Adrenal gland (tissue), 12 donors: ENCODE results near the gene COL9A3. TPM values are rescaled to one million over a fixed set of nuclear protein-coding genes. Genes with fewer than 3 reads are reported as not detected.

ENCODE experiments used
- DNase-seq, 7 donors: peaks; one replicate each; pipeline ENCODE4 v3.0.0-alpha.2; 2019 to 2020
- H3K27ac ChIP-seq, 5 donors: fragments of 200-600 bp; sonication (generic) in 4 of 5; 1 replicate in 3 of 5; 2 replicates in 2 of 5; pipeline versions ENCODE4 v1.5.1 to v1.8.0; 2016 to 2020; ENCODE audit warnings: mild to moderate bottlenecking in 1 of 5
- H3K27me3 ChIP-seq: fragments of 200-600 bp; 2 replicates; pipeline ENCODE4 v1.8.0; 2021
- H3K36me3 ChIP-seq, 2 donors: fragments of 200-600 bp; replicated peaks in 1 of 2; 1 replicate in 1 of 2; 2 replicates in 1 of 2; pipeline versions ENCODE4 v1.5.1 to v1.8.0; 2018 to 2022
- H3K4me1 ChIP-seq, 2 donors: fragments of 200-600 bp; replicated peaks in 1 of 2; 1 replicate in 1 of 2; 2 replicates in 1 of 2; pipeline versions ENCODE4 v1.5.1 to v1.8.0; 2018 to 2021
- H3K4me3 ChIP-seq, 4 donors: fragments of 200-600 bp; sonication (generic) in 3 of 4; one replicate each; pipeline ENCODE4 v1.5.1; 2016 to 2018
- H3K9me3 ChIP-seq, 3 donors: fragments of 200-600 bp; sonication (generic) in 1 of 3; replicated peaks in 1 of 3; 1 replicate in 2 of 3; 2 replicates in 1 of 3; pipeline versions ENCODE4 v1.5.1 to v1.8.0; 2016 to 2021
- CTCF ChIP-seq, 6 experiments: fragments of 450-650 bp in 4 of 6; fragments of 200-600 bp in 2 of 6; sonication (generic) in 1 of 6; IDR thresholded peaks; 1 replicate in 5 of 6; 2 replicates in 1 of 6; pipeline versions ENCODE4 v1.5.1 to v1.8.0; 2016 to 2021; ENCODE audit warnings: antibody characterized with exemption in 6 of 6, mild to moderate bottlenecking in 2 of 6, moderate library complexity in 1 of 6
- POLR2A ChIP-seq, 2 donors: fragments of 450-650 bp; IDR thresholded peaks; one replicate each; pipeline ENCODE4 v1.6.1; 2017; ENCODE audit warnings: antibody characterized with exemption in 2 of 2, mild to moderate bottlenecking in 2 of 2, moderate library complexity in 1 of 2
- WGBS, 4 donors: extraction: QIAGEN DNeasy Blood & Tissue Kit in 2 of 4; methylation state at CpG; one replicate each; pipeline versions ENCODE4 v1.1.5 to v1.1.7; 2013 to 2017; 5-methylcytosine and 5-hydroxymethylcytosine counted together
- intact Hi-C, 2 donors: fragments of 100-400 bp; cut with DNase I; formaldehyde crosslinking; loops; one replicate each; pipeline versions ENCODE4 v1.14.1 to v1.15.0; 2022 to 2023
- polyA plus RNA-seq, 3 donors: library from polyadenylated mRNA; stranded (reverse); fragments of 200-250 nt in 2 of 3; fragments of 350-450 nt in 1 of 3; fragmentation: Illumina TruSeq in 1 of 3; extraction: RNeasy Lipid Tissue Mini Kit (QIAGEN cat#74804) in 1 of 3; gene quantifications; one replicate each; pipeline ENCODE4 v1.2.3, GENCODE V29; 2013 to 2014
- total RNA-seq, 9 donors: library from RNA; depleted of rRNA in 4 of 9; stranded (reverse); fragments of >200 nt in 4 of 9; fragments of 120-200 nt in 1 of 9; fragmentation: NEBNext Ultra II Directional in 1 of 9; extraction: Animal tissue kit (Norgen Biotek cat#: 25700) in 1 of 9; gene quantifications; one replicate each; pipeline versions ENCODE4 v1.1.0 to v1.2.4, GENCODE V29; 2013 to 2023
- donor health status: healthy with polysubstance abuse.
- donor health status: Bipolar disorder and iron deficiency.
- donor health status: DM: yes; HTN: yes; CAD: no.
- donor health status: DM: no; HTN: no; CAD: no.
- donor health status: DM: no; HTN: no; CAD: no.
- donor health status: DM: yes; HTN: yes; CAD: no.

COL9A3 gene
- total and polyA plus RNA-seq, 12 donors = 0.22 to 27.8 (median 1.4) TPM

GRCh38 chr20:62831854-62832211 lies 15.0 kb downstream of the COL9A3 start:
- Histone ChIP-seq H3K4me3 (no peak overlapping the region), H3K27me3 (no peaks in the 10 kb centered on the region), H3K9me3 (no peaks in the 10 kb centered on the region), H3K4me1 (no peaks in the 10 kb centered on the region), H3K27ac (peak overlapping the region in 1 of 5 donors; percentile 42), H3K36me3 (no peaks in the 10 kb centered on the region)
- DNase-seq = no peak
- no peak for TF ChIP-seq POLR2A (IDR thresholded peaks at IDR 0.05)
- TF ChIP-seq CTCF (IDR thresholded peaks at IDR 0.05) = no peak
- 75 to 96% (median 88%) methylated on average over 8 to 10 of the region's 10 CpGs for WGBS, 4 donors
- intact Hi-C loops = no loop called here

GRCh38 chr20:62832212-62832922 lies 15.5 kb downstream of the COL9A3 start:
- Histone ChIP-seq H3K27ac (peak overlapping the region in 1 of 5 donors; percentile 42), H3K9me3 (no peaks in the 10 kb centered on the region), H3K4me1 (no peaks in the 10 kb centered on the region), H3K4me3 (no peak overlapping the region), H3K27me3 (no peaks in the 10 kb centered on the region), H3K36me3 (no peaks in the 10 kb centered on the region)
- 42 to 62% (median 53%) methylated on average over 14 to 22 of the region's 22 CpGs for WGBS, 4 donors
- DNase-seq = peak in 5 of 7 donors; percentile 21 to 65 (median 54)
- TF ChIP-seq CTCF (IDR thresholded peaks at IDR 0.05) (no peak), POLR2A (IDR thresholded peaks at IDR 0.05) (no peak)
- intact Hi-C loops = no loop called here

GRCh38 chr20:62832951-62833391 lies 16.1 kb downstream of the COL9A3 start:
- no peaks in the 10 kb centered on the region for H3K27me3 ChIP-seq
- no peaks in the 10 kb centered on the region for H3K9me3 ChIP-seq
- no peaks in the 10 kb centered on the region for H3K36me3 ChIP-seq
- TF ChIP-seq POLR2A (IDR thresholded peaks at IDR 0.05) (no peak), CTCF (IDR thresholded peaks at IDR 0.05) (no peak)
- H3K4me1 ChIP-seq = no peaks in the 10 kb centered on the region
- WGBS, 4 donors = 32 to 71% (median 45%) methylated on average over 12 to 14 of the region's 14 CpGs
- H3K4me3 ChIP-seq = no peak overlapping the region
- peak overlapping the region in 1 of 5 donors; percentile 42 for H3K27ac ChIP-seq
- DNase-seq = peak in 5 of 7 donors; percentile 14 to 72 (median 50)
- intact Hi-C loops = no loop called here

GRCh38 chr20:62834967-62835730 lies 18.3 kb downstream of the COL9A3 start:
- intact Hi-C loops = no loop called here
- no peaks in the 10 kb centered on the region for H3K4me1 ChIP-seq
- TF ChIP-seq POLR2A (IDR thresholded peaks at IDR 0.05) = no peak
- no peak for TF ChIP-seq CTCF (IDR thresholded peaks at IDR 0.05)
- H3K27ac ChIP-seq = no peak overlapping the region
- H3K9me3 ChIP-seq = no peaks in the 10 kb centered on the region
- no peaks in the 10 kb centered on the region for H3K36me3 ChIP-seq
- no peak overlapping the region for H3K4me3 ChIP-seq
- no peaks in the 10 kb centered on the region for H3K27me3 ChIP-seq
- WGBS, 4 donors = 84 to 90% (median 86%) methylated on average over 13 to 24 of the region's 24 CpGs
- DNase-seq = peak in 2 of 7 donors; percentile 9 to 10
